Esophagus muscularis mucosa (tissue), 4 donors: Measurements from ENCODE around the gene HOATZ. TPM values are rescaled to one million over a fixed set of nuclear protein-coding genes. Genes with fewer than 3 reads are reported as not detected.

ENCODE experiments used
- DNase-seq: peaks from one replicate; pipeline ENCODE4 v3.0.0-alpha.2; 2017; ENCODE audit errors: extremely low spot score
- H3K27ac ChIP-seq, 4 donors: fragments of 200-600 bp; sonication (generic); replicated peaks in 1 of 4; 1 replicate in 3 of 4; 2 replicates in 1 of 4; pipeline ENCODE4 v1.5.1; 2016 to 2019; ENCODE audit warnings: mild to moderate bottlenecking in 1 of 4
- H3K27me3 ChIP-seq, 4 donors: fragments of 200-600 bp; sonication (generic); one replicate each; pipeline versions ENCODE4 v1.5.1 to v1.6.0; 2016 to 2019
- H3K36me3 ChIP-seq, 4 donors: fragments of 200-600 bp; sonication (generic); one replicate each; pipeline ENCODE4 v1.5.1; 2016 to 2019
- H3K4me1 ChIP-seq, 4 donors: fragments of 200-600 bp; sonication (generic); one replicate each; pipeline ENCODE4 v1.5.1; 2016 to 2019
- H3K4me3 ChIP-seq, 4 donors: fragments of 200-600 bp; sonication (generic); 1 replicate in 2 of 4; 2 replicates in 2 of 4; pipeline ENCODE4 v1.5.1; 2016 to 2019; ENCODE audit warnings: mild to moderate bottlenecking in 4 of 4, moderate library complexity in 1 of 4
- H3K9me3 ChIP-seq, 4 donors: fragments of 200-600 bp; sonication (generic); 1 replicate in 3 of 4; 2 replicates in 1 of 4; pipeline ENCODE4 v1.5.1; 2016 to 2019
- CTCF ChIP-seq, 3 experiments: fragments of 200-600 bp in 2 of 3; fragments of 450-650 bp in 1 of 3; sonication (generic) in 2 of 3; IDR thresholded peaks; one replicate each; pipeline ENCODE4 v1.5.1; 2017 to 2019; ENCODE audit warnings: antibody characterized with exemption in 3 of 3, mild to moderate bottlenecking in 2 of 3, moderate library complexity in 1 of 3
- EP300 ChIP-seq: sonication (generic); formaldehyde crosslinking; IDR thresholded peaks from one replicate; pipeline ENCODE4 v1.6.1; 2017; ENCODE audit warnings: antibody characterized with exemption
- POLR2A ChIP-seq: fragments of 450-650 bp; IDR thresholded peaks from one replicate; pipeline ENCODE4 v1.6.1; 2017; ENCODE audit warnings: antibody characterized with exemption, moderate library complexity, mild to moderate bottlenecking, low read depth
- POLR2AphosphoS5 ChIP-seq, 2 donors: sonication (generic); formaldehyde crosslinking; IDR thresholded peaks; one replicate each; pipeline ENCODE4 v1.6.1; 2017; ENCODE audit warnings: antibody characterized with exemption in 2 of 2
- WGBS: methylation state at CpG from one replicate; pipeline ENCODE4 v1.1.5; 2018; 5-methylcytosine and 5-hydroxymethylcytosine counted together
- intact Hi-C: fragments of 100-400 bp; cut with DNase I; formaldehyde crosslinking; loops from one replicate; pipeline ENCODE4 v1.15.1; 2023
- total RNA-seq, 4 donors: library from RNA; depleted of rRNA; stranded (reverse); fragments of >200 nt; gene quantifications; one replicate each; pipeline versions ENCODE4 v1.1.0 to v1.2.1, GENCODE V29; 2016

HOATZ gene
- total RNA-seq, 4 donors from 2014 or later, result not detected

GRCh38 chr11:111479666-111480065 is 34.9 kb upstream of the HOATZ start:
- no peak overlapping the region for H3K27ac ChIP-seq
- H3K9me3 ChIP-seq, result peaks cover 0 to 12% (median 8%) of the 10 kb centered on the region in 4 donors
- 80% methylated on average over 1 of the region's 1 CpG for WGBS
- no peaks in the 10 kb centered on the region for H3K36me3 ChIP-seq
- DNase-seq, result no peak
- no peaks in the 10 kb centered on the region for H3K4me1 ChIP-seq
- H3K4me3 ChIP-seq, result no peak overlapping the region
- H3K27me3 ChIP-seq, result no peaks in the 10 kb centered on the region
- intact Hi-C loops, result no loop called here
- TF ChIP-seq POLR2AphosphoS5 (IDR thresholded peaks at IDR 0.05), result no peak
- TF ChIP-seq CTCF (IDR thresholded peaks at IDR 0.05), result no peak
- TF ChIP-seq EP300, result no peak
- TF ChIP-seq POLR2A, result no peak

GRCh38 chr11:111483431-111483830 is 31.1 kb upstream of the HOATZ start:
- H3K36me3 ChIP-seq, result no peaks in the 10 kb centered on the region
- H3K9me3 ChIP-seq, result peaks cover 0 to 18% (median 8%) of the 10 kb centered on the region in 4 donors
- no peak overlapping the region for H3K27ac ChIP-seq
- no peaks in the 10 kb centered on the region for H3K4me1 ChIP-seq
- intact Hi-C loops, result no loop called here
- no peak for DNase-seq
- TF ChIP-seq EP300 (no peak), POLR2A (no peak), CTCF (IDR thresholded peaks at IDR 0.05) (no peak), POLR2AphosphoS5 (IDR thresholded peaks at IDR 0.05) (no peak)
- H3K27me3 ChIP-seq, result no peaks in the 10 kb centered on the region
- H3K4me3 ChIP-seq, result no peak overlapping the region

- no peak for DNase-seq
- Histone ChIP-seq H3K27me3 (peaks cover 0 to 2% (median 0%) of the 10 kb centered on the region in 4 donors), H3K4me3 (no peak overlapping the region), H3K36me3 (no peaks in the 10 kb centered on the region), H3K27ac (no peak overlapping the region), H3K9me3 (peaks cover 0 to 9% (median 0%) of the 10 kb centered on the region in 4 donors), H3K4me1 (no peaks in the 10 kb centered on the region)
- no peak for TF ChIP-seq POLR2A
- no peak for TF ChIP-seq POLR2AphosphoS5 (IDR thresholded peaks at IDR 0.05)
- no peak for TF ChIP-seq EP300
- no peak for TF ChIP-seq CTCF (IDR thresholded peaks at IDR 0.05)
- WGBS, result 100% methylated on average over 1 of the region's 1 CpG
- intact Hi-C loops, result no loop called here
Measured at GRCh38 chr11:111490496-111490895, 24.1 kb upstream of the HOATZ start.

GRCh38 chr11:111494040-111494439 is 20.5 kb upstream of the HOATZ start:
- DNase-seq, result no peak
- TF ChIP-seq EP300 (no peak), POLR2A (no peak), POLR2AphosphoS5 (IDR thresholded peaks at IDR 0.05) (no peak), CTCF (IDR thresholded peaks at IDR 0.05) (no peak)
- H3K27me3 ChIP-seq, result no peaks in the 10 kb centered on the region

GRCh38 chr11:111499483-111499882 is 15.1 kb upstream of the HOATZ start:
- no peaks in the 10 kb centered on the region for H3K9me3 ChIP-seq
- TF ChIP-seq CTCF (IDR thresholded peaks at IDR 0.05), result no peak
- no peak for TF ChIP-seq POLR2A
- no peak for TF ChIP-seq POLR2AphosphoS5 (IDR thresholded peaks at IDR 0.05)
- no peak for TF ChIP-seq EP300
- H3K36me3 ChIP-seq, result no peaks in the 10 kb centered on the region
- intact Hi-C loops, result no loop called here
- WGBS, result 92% methylated on average over 5 of the region's 5 CpGs
- no peaks in the 10 kb centered on the region for H3K4me1 ChIP-seq
- DNase-seq, result no peak
- no peak overlapping the region for H3K4me3 ChIP-seq
- H3K27ac ChIP-seq, result no peak overlapping the region
- no peaks in the 10 kb centered on the region for H3K27me3 ChIP-seq

More at GRCh38 chr11:111494040-111494439, 20.5 kb upstream of the HOATZ start:
- Histone ChIP-seq H3K27ac (no peak overlapping the region), H3K4me1 (no peaks in the 10 kb centered on the region), H3K9me3 (no peaks in the 10 kb centered on the region), H3K4me3 (no peak overlapping the region), H3K36me3 (no peaks in the 10 kb centered on the region)
- intact Hi-C loops, result no loop called here
- WGBS, result 71% methylated on average over 1 of the region's 1 CpG
